Natural killer cell treated with Interleukin-12 subunit alpha and Interleukin-12 subunit beta and Interleukin-15 and Interleukin-18, amount 100 ng/mL, for 72 hours (primary cell): Measurements from ENCODE around the gene MLX. TPM values are rescaled to one million over a fixed set of nuclear protein-coding genes. Genes with fewer than 3 reads are reported as not detected.
"Not testable (repeated sequence)": the region's sequence is repeated elsewhere in the genome, so short reads cannot be mapped to it uniquely, and the experiment has no call there.

Experiments used
- ATAC-seq, 2 donors: fragments of 150-1000 bp; cut with Tn5 transposase in 1 of 2; sonication (Bioruptor Pico), chemical (Tn5 transposase) in 1 of 2; 2 replicates each; pipeline ENCODE4 v1.10.0; 2021
- DNase-seq: peaks from one replicate; pipeline ENCODE4 v3.0.0; 2022; ENCODE audit warnings: low spot score
- H3K27ac Mint-ChIP-seq, 2 donors: 1 replicate in 1 of 2; 2 replicates in 1 of 2; pipeline ENCODE4 v1.8.0; 2022; ENCODE audit warnings: mixed read lengths in 2 of 2, mild to moderate bottlenecking in 1 of 2, moderate library complexity in 1 of 2
- H3K27me3 Mint-ChIP-seq, 2 donors: 1 replicate in 1 of 2; 2 replicates in 1 of 2; pipeline ENCODE4 v1.8.0; 2022; ENCODE audit warnings: mixed read lengths in 2 of 2
- H3K36me3 Mint-ChIP-seq: one replicate; pipeline ENCODE4 v1.8.0; 2022; ENCODE audit warnings: mixed read lengths
- H3K4me1 Mint-ChIP-seq, 2 donors: 1 replicate in 1 of 2; 2 replicates in 1 of 2; pipeline ENCODE4 v1.8.0; 2022; ENCODE audit warnings: low read depth in 2 of 2, mixed read lengths in 2 of 2, mild to moderate bottlenecking in 1 of 2
- H3K4me3 Mint-ChIP-seq: one replicate; pipeline ENCODE4 v1.8.0; 2022; ENCODE audit warnings: mixed read lengths
- H3K9me3 Mint-ChIP-seq: 2 replicates; pipeline ENCODE4 v1.8.0; 2022; ENCODE audit warnings: mixed read lengths
- total RNA-seq, 2 donors: library from RNA; stranded (reverse); gene quantifications; one replicate each; pipeline ENCODE4 v1.2.3, GENCODE V29; 2022

Gene MLX
- total RNA-seq, 2 donors from 2014 or later, result 66.8 to 68.4 TPM

DNA sequence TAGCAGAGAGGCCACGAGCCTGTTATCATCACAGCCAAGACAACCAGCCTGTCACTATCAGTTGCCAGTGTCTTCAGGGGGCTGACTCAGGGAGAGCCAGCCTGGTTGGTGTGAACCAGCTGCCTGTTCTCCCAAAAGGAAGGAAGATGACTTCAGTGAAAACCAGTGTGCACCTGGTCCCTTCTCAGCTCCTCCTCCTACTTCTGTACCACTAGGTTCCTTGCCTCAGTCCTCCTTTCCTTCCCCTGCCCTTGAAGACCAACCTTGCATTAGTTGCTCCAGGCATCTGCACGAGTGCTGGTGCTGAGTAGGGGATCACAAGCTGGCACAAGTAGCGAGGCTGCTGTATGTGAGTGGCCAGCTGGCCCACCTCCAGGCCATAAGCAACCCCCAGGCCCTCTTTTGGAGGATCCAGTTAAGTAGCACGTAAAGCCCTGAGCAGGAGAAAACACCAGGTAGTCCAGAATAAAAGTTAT is 51.1 kb downstream of the MLX start:
- peaks cover 10 to 12% of the 10 kb centered on the region in 2 donors for H3K4me1 Mint-ChIP-seq
- ATAC-seq (no peak), DNase-seq (no peak)
- H3K9me3 Mint-ChIP-seq, result no peaks in the 10 kb centered on the region
- H3K4me3 Mint-ChIP-seq, result peak overlapping the region; percentile 12
- no peaks in the 10 kb centered on the region for H3K36me3 Mint-ChIP-seq
- no peaks in the 10 kb centered on the region for H3K27me3 Mint-ChIP-seq
- no peak overlapping the region for H3K27ac Mint-ChIP-seq

DNA sequence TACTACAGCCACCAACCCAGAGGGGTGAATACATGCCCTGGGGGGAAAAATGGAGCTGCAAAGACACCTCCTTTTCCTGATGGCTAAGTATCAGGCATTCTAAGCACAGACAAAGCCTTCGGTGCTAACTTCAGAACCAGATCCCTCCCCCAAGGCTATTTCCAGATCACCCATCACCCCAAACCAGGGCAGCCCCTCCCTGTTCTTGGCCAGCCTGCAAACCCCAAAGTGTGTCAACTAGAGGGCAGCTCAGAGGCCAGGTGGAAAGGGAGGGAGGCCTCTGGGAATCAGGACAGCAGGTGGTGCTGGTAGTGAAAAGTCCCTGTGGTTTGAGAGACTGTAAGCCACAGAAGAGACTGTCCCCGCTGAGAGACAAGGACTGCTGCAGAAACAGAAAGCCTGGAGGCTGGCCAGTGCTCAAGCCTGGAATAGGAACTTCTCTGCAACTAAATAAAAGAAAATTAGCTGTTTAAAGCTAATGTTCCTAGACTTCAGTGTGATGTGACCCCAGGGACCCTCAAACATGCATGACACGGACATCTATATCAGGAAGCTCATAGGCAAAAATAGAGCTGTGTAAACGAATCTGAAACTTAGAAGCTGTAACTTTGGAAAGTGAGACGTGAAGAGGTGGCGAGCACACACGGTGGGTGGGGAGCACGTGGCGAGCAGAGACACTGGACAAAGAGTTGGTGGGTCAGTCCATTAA is 51.7 kb downstream of the MLX start:
- no peak for ATAC-seq
- H3K36me3 Mint-ChIP-seq, result no peaks in the 10 kb centered on the region
- H3K4me1 Mint-ChIP-seq, result peaks cover 10 to 12% of the 10 kb centered on the region in 2 donors
- no peak overlapping the region for H3K27ac Mint-ChIP-seq
- peak overlapping the region; percentile 12 for H3K4me3 Mint-ChIP-seq
- DNase-seq, result no peak
- no peaks in the 10 kb centered on the region for H3K27me3 Mint-ChIP-seq
- H3K9me3 Mint-ChIP-seq, result no peaks in the 10 kb centered on the region

DNA sequence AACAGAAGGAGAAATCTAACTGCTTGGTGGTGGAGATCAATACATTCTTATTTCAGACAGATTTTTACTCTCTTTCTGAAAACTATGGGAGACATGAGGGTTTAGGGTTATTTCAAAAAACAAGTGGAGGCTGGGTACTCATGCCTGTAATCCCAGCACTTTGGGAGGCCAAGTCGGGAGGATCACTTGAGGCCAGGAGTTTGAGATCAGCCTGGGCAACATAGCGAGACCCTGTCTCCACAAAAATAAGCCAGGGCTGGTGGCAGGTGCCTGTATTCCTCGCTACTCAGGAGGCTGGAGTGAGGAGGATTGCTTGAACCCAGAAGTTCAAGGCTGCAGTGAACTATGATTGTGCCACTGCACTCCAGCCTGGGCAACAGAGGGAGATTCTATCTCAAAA is 55.1 kb downstream of the MLX start:
- H3K36me3 Mint-ChIP-seq, ATAC-seq, H3K9me3 Mint-ChIP-seq, H3K4me3 Mint-ChIP-seq, DNase-seq, H3K27me3 Mint-ChIP-seq, H3K27ac Mint-ChIP-seq: not testable (repeated sequence)
- peaks cover 10 to 12% of the 10 kb centered on the region in 2 donors for H3K4me1 Mint-ChIP-seq

Other genes with a start within 250 kb of the MLX start
- gene STAT3, start 178.7 kb upstream of the MLX start, total RNA-seq, result 100 to 1,000 TPM; 171 to 344 TPM
- under 1 TPM in 1 of 2 donors, not detected in 1; 0.17 TPM for gene CAVIN1, start 143.8 kb upstream of the MLX start, total RNA-seq
- gene ATP6V0A1, start 108.2 kb upstream of the MLX start, total RNA-seq, result 10 to 100 TPM in 1 of 2 donors, 1 to 10 TPM in 1; 6.7 to 13.9 TPM
- gene NAGLU, start 30.9 kb upstream of the MLX start, total RNA-seq, result 10 to 100 TPM; 18.1 to 19.3 TPM
- 1 to 10 TPM in 1 of 2 donors, under 1 TPM in 1; 0.71 to 1.6 TPM for gene HSD17B1, start 14.2 kb upstream of the MLX start, total RNA-seq
- gene COASY, start 5.0 kb upstream of the MLX start, total RNA-seq, result 100 to 1,000 TPM in 1 of 2 donors, 10 to 100 TPM in 1; 83.4 to 126 TPM
- 10 to 100 TPM; 20.7 to 41.3 TPM for gene PSMC3IP, start 10.6 kb downstream of the MLX start, total RNA-seq
- 10 to 100 TPM; 52.9 to 67.3 TPM for gene RETREG3, start 42.3 kb downstream of the MLX start, total RNA-seq
- gene TUBG1, start 42.6 kb downstream of the MLX start, total RNA-seq, result 10 to 100 TPM; 59.1 to 99.4 TPM
- 1 to 10 TPM; 3.9 to 8.0 TPM for gene TUBG2, start 92.2 kb downstream of the MLX start, total RNA-seq
- under 1 TPM in 1 of 2 donors, not detected in 1; 0.73 TPM for gene PLEKHH3, start 109.9 kb downstream of the MLX start, total RNA-seq
- not detected for gene CCR10, start 114.7 kb downstream of the MLX start, total RNA-seq
- under 1 TPM; 0.17 to 0.39 TPM for gene CNTNAP1, start 115.4 kb downstream of the MLX start, total RNA-seq
- 10 to 100 TPM; 32.2 to 33.5 TPM for gene EZH1, start 177.9 kb downstream of the MLX start, total RNA-seq
- not detected for gene RAMP2, start 194.1 kb downstream of the MLX start, total RNA-seq
- gene VPS25, start 206.3 kb downstream of the MLX start, total RNA-seq, result 10 to 100 TPM; 57.5 to 61.7 TPM
- under 1 TPM; 0.10 to 0.28 TPM for gene WNK4, start 213.5 kb downstream of the MLX start, total RNA-seq
- gene COA3, start 231.6 kb downstream of the MLX start, total RNA-seq, result 10 to 100 TPM; 41.6 to 48.0 TPM
- gene CNTD1, start 231.8 kb downstream of the MLX start, total RNA-seq, result not detected